Measurements from ENCODE around the gene ZMIZ1. TPM values are rescaled to one million over a fixed set of nuclear protein-coding genes. Genes with fewer than 3 reads are reported as not detected.

ZMIZ1 gene
- total and polyA plus RNA-seq, 8 donors = 63.1 to 87.2 (median 76.8) TPM

DNA sequence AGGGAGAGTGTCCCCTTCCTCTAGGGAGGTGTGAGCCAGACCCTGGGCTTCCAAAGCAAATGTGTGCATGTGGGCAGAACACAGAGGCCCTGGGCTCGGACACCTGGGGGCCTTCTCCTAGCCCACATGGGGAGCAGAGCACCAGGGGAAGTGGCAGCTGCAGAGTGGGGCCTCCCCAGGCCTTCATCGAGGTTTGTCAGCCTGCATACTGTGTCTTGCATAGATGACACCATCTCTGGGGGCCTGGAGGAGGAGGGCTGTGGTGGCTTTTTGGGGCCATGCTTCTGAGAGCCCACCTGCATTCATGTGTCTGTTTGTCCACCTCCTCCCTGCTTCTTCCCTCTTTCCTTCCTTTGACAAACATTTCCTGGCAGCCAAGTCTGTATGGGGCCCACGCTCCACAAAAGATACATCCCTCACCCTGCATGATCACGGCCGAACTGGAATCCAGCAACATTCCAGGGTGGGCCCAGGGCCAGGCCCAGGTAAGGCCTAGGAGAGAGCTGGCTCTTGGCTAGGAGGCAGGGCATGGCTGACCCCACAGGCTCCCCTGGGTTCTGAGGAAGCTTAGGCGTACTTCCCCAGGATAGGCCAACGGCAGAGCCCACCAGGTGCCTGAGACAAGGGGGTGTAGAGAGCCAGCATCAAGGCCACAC, 79.2 kb downstream of the ZMIZ1 start:
- peaks cover 68 to 97% of the 10 kb centered on the region in 2 donors for H3K4me1 ChIP-seq
- no peak for ATAC-seq
- no peak for DNase-seq
- no peaks in the 10 kb centered on the region for H3K27me3 ChIP-seq
- H3K27ac ChIP-seq = peak overlapping the region; percentile 87 to 88
- H3K4me3 ChIP-seq = no peak overlapping the region
- intact Hi-C loops (cut with DNase I) = loop anchor here in 1 of 2 donors (10.0 kb wide), 1 partner anchor 73 kb away; no protein-coding TSS in a partner anchor
- TF ChIP-seq, protein P1, sequence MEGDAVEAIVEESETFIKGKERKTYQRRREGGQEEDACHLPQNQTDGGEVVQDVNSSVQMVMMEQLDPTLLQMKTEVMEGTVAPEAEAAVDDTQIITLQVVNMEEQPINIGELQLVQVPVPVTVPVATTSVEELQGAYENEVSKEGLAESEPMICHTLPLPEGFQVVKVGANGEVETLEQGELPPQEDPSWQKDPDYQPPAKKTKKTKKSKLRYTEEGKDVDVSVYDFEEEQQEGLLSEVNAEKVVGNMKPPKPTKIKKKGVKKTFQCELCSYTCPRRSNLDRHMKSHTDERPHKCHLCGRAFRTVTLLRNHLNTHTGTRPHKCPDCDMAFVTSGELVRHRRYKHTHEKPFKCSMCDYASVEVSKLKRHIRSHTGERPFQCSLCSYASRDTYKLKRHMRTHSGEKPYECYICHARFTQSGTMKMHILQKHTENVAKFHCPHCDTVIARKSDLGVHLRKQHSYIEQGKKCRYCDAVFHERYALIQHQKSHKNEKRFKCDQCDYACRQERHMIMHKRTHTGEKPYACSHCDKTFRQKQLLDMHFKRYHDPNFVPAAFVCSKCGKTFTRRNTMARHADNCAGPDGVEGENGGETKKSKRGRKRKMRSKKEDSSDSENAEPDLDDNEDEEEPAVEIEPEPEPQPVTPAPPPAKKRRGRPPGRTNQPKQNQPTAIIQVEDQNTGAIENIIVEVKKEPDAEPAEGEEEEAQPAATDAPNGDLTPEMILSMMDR (IDR thresholded peaks at IDR 0.05) = no peak
- peaks cover 0 to 5% of the 10 kb centered on the region in 2 donors for H3K36me3 ChIP-seq
- no peaks in the 10 kb centered on the region for H3K9me3 ChIP-seq

DNA sequence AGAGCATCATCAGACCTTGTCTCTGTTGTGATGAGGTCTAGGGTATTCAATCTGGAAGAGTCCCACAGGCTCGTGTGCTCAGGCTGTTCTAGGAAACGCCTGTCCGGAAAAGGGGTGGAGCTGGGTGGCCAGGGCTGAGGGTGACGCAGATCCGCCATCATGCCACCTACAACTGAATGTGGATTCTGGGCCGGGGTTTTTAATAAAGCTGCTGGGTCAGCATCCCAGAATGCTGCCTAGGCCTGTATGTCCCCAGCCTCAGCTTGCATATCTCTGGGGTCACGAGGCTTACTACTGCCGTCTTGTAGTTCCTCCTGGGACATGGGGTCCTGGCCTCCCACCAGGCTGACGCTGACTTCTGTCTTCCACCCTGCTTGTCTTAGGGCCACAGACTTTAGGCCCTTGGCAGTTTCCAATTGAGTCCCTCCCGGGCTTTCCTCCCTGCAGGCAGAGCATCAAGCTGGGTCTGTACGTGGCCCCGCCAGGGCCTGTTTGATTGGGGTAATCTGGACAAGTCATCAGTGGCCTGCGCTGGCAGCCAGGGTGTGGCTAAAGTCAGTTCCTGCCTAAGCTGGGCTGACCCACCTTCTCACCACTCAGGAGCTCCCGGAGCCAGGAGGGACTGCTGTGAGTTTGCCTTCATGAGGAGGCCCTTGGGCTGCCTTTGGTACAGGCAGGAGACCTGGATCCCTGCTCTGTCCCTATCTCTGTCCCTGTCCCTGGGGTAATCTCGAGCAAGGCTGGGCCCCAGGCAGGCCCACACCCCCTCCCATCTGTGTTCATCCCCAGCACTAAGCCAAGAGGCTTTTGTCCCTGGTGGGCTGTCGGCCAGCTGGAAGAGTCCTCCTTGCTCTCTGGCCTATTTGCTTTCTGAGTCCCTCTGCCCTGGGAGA, 79.9 kb downstream of the ZMIZ1 start:
- intact Hi-C loops (cut with DNase I) = loop anchor here in 1 of 2 donors (10.0 kb wide), 1 partner anchor 74 kb away; no protein-coding TSS in a partner anchor
- ATAC-seq = peak; percentile 9
- H3K4me1 ChIP-seq = peaks cover 68 to 97% of the 10 kb centered on the region in 2 donors
- no peaks in the 10 kb centered on the region for H3K36me3 ChIP-seq
- TF ChIP-seq, protein P1 (IDR thresholded peaks at IDR 0.05) = no peak
- H3K9me3 ChIP-seq = no peaks in the 10 kb centered on the region
- peak in 1 of 4 donors; percentile 79 for DNase-seq
- H3K27ac ChIP-seq = peak overlapping the region; percentile 87 to 88
- no peak overlapping the region for H3K4me3 ChIP-seq
- H3K27me3 ChIP-seq = no peaks in the 10 kb centered on the region

DNA sequence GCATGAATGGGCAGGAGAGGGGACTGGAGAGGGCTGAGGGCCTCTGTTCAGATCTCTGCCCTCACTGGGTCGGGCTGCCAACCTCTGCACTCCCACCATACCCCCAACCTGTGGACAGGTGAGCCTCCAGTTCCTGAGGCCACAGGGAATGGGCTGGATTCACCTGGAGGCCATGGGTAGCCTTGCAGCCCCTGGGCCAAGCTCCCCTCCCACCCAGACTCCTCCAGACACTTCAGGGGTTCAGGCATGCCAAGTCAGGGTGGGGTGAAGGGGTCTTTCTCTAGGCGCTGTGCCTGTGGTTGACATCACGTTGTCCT, 80.5 kb downstream of the ZMIZ1 start:
- TF ChIP-seq, protein P1 (IDR thresholded peaks at IDR 0.05) = no peak
- H3K4me1 ChIP-seq = peaks cover 68 to 97% of the 10 kb centered on the region in 2 donors
- no peak for DNase-seq
- H3K27ac ChIP-seq = peak overlapping the region; percentile 87 to 88
- no peak for ATAC-seq
- no peaks in the 10 kb centered on the region for H3K9me3 ChIP-seq
- intact Hi-C loops (cut with DNase I) = loop anchor here in 1 of 2 donors (10.0 kb wide), 1 partner anchor 75 kb away; no protein-coding TSS in a partner anchor
- no peaks in the 10 kb centered on the region for H3K27me3 ChIP-seq
- H3K4me3 ChIP-seq = no peak overlapping the region
- H3K36me3 ChIP-seq = no peaks in the 10 kb centered on the region

DNA sequence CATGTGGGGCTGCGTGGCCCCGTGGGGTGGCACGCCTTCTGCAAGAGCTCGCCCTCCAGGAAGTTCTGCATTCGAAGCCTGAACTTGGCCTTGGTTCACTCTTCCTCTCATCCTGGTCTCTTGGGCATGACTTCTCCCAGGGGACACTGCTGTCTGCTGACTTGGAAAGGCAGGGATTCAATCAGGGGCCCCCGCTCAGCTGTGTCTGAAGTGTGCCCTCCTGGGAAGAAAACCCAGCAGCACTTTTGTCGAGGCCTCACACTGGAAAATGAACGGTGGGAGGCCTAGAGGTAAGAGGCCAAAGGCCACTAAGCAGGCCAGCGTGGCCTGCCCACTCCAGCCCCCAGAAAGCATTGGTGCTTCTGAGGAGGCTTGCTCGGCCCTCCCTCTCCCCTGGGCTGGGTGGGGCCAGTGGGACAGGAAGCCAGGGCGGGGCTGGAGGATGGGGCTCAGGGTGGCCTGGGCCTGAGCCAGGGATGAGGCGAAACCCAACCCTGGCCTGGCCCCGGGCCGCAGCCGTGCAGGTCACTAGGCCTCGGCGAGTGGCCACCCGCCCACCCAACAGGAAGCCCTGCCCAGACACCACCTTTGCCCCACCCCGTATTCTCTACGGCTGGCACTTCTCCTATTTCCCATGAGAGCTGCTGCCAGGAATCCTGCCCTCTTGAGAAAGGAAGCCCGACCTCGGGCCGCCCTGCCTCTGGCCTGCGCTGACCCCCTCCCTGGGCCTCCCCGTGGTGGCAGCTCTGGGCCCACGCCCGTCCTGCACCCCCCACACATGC, 81.1 kb downstream of the ZMIZ1 start:
- H3K4me3 ChIP-seq = no peak overlapping the region
- peaks cover 73 to 97% of the 10 kb centered on the region in 2 donors for H3K4me1 ChIP-seq
- no peaks in the 10 kb centered on the region for H3K36me3 ChIP-seq
- intact Hi-C loops (cut with DNase I) = loop anchor here in 1 of 2 donors (10.0 kb wide), 1 partner anchor 75 kb away; no protein-coding TSS in a partner anchor
- H3K27me3 ChIP-seq = no peaks in the 10 kb centered on the region
- ATAC-seq (peak; percentile 62), DNase-seq (peak in 2 of 4 donors; percentile 92 to 95)
- TF ChIP-seq, protein P1 (IDR thresholded peaks at IDR 0.05) = no peak
- peak overlapping the region; percentile 87 to 88 for H3K27ac ChIP-seq
- H3K9me3 ChIP-seq = no peaks in the 10 kb centered on the region

All from left lung (tissue), 10 donors.